Loucy (cell line): ENCODE data around the gene WHAMM.

Experiments
- H2AFZ ChIP-seq: fragments of 200-600 bp; sonication (generic); 2 replicates; pipeline ENCODE4 v1.6.0; 2016; ENCODE audit warnings: antibody characterized with exemption, mild to moderate bottlenecking, low read length, moderate library complexity
- H3F3A ChIP-seq: fragments of 200-600 bp; 2 replicates; pipeline ENCODE4 v1.6.0; 2016; ENCODE audit warnings: antibody characterized with exemption, low read depth, mild to moderate bottlenecking
- H3K27me3 ChIP-seq: fragments of 200-600 bp; sonication (generic); 2 replicates; pipeline ENCODE4 v1.6.1; 2014; ENCODE audit warnings: low read length, mild to moderate bottlenecking; ENCODE audit not compliant: insufficient read depth, poor library complexity, severe bottlenecking
- H3K36me3 ChIP-seq: fragments of 200-600 bp; sonication (generic); 2 replicates; pipeline ENCODE4 v1.6.1; 2016; ENCODE audit warnings: low read length; ENCODE audit not compliant: insufficient read depth
- H3K4me1 ChIP-seq: fragments of 200-600 bp; sonication (generic); 2 replicates; pipeline ENCODE4 v1.5.1; 2014; ENCODE audit warnings: low read length, mild to moderate bottlenecking; ENCODE audit not compliant: insufficient read depth, poor library complexity, severe bottlenecking
- H3K4me2 ChIP-seq: fragments of 200-600 bp; sonication (generic); 2 replicates; pipeline ENCODE4 v1.6.0; 2014; ENCODE audit warnings: antibody characterized with exemption, low read length, low read depth, mild to moderate bottlenecking; ENCODE audit not compliant: poor library complexity, severe bottlenecking
- H3K4me3 ChIP-seq: fragments of 200-600 bp; sonication (generic); 2 replicates; pipeline ENCODE4 v1.5.1; 2014; ENCODE audit warnings: low read length, mild to moderate bottlenecking, mixed read lengths; ENCODE audit not compliant: poor library complexity, severe bottlenecking
- H3K79me2 ChIP-seq: fragments of 200-600 bp; sonication (generic); 2 replicates; pipeline ENCODE4 v1.6.1; 2014; ENCODE audit warnings: low read length; ENCODE audit not compliant: insufficient read depth
- H3K9ac ChIP-seq: fragments of 200-600 bp; sonication (generic); 2 replicates; pipeline ENCODE4 v1.6.0; 2014; ENCODE audit warnings: mild to moderate bottlenecking, low read depth, low read length, moderate library complexity; ENCODE audit not compliant: poor library complexity, severe bottlenecking
- H3K9me2 ChIP-seq: fragments of 200-600 bp; sonication (generic); replicated peaks from 2 replicates; pipeline ENCODE4 v1.6.1; 2016; ENCODE audit warnings: low read depth, low read length, mixed read lengths
- H3K9me3 ChIP-seq: fragments of 200-600 bp; sonication (generic); 2 replicates; pipeline ENCODE4 v1.6.1; 2014; ENCODE audit warnings: mild to moderate bottlenecking, antibody characterized with exemption, low read length, low read depth; ENCODE audit not compliant: insufficient read depth
- H4K20me1 ChIP-seq: fragments of 200-600 bp; sonication (generic); 2 replicates; pipeline ENCODE4 v1.6.0; 2014; ENCODE audit warnings: antibody characterized with exemption, low read length, mild to moderate bottlenecking; ENCODE audit not compliant: insufficient read depth, poor library complexity, severe bottlenecking
- CTCF ChIP-seq: fragments of 200-600 bp; sonication (generic); conservative IDR thresholded peaks from 2 replicates; pipeline ENCODE4 v1.5.1; 2014; ENCODE audit warnings: mild to moderate bottlenecking, antibody characterized with exemption, low read length
- EZH2phosphoT487 ChIP-seq: fragments of 200-600 bp; IDR thresholded peaks from 2 replicates; pipeline ENCODE4 v1.6.1; 2018; ENCODE audit warnings: antibody characterized with exemption, mild to moderate bottlenecking, moderate library complexity, borderline replicate concordance

WHAMM gene

DNA sequence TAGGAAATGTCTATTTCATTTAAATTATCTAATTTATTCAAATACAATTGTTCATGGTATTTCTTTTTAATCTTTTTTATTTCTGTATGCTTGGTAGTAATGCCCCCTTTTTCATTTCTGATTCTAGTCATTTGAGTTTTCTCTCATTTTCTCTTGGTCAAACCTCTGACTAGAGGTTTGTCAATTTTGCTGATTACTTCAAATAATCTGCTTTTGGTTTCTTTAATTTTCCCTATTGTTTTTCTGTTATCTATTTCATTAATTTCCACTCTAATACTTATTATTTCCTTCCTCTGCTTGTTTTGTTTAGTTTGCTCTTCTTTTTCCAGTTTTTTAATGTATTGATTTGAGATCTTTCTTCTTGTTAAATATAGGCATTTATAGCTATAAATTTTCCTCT lies 15.7 kb upstream of the WHAMM start:
- Histone ChIP-seq H3K4me3 (no peak overlapping the region), H3K9ac (no peak overlapping the region), H3F3A (no peaks in the 10 kb centered on the region), H3K9me3 (no peaks in the 10 kb centered on the region), H2AFZ (no peak overlapping the region), H4K20me1 (no peaks in the 10 kb centered on the region), H3K9me2 (no peaks in the 10 kb centered on the region), H3K4me1 (no peaks in the 10 kb centered on the region), H3K36me3 (no peaks in the 10 kb centered on the region), H3K4me2 (no peak overlapping the region), H3K79me2 (no peaks in the 10 kb centered on the region), H3K27me3 (no peaks in the 10 kb centered on the region)
- no peak for TF ChIP-seq EZH2phosphoT487
- TF ChIP-seq CTCF = no peak

DNA sequence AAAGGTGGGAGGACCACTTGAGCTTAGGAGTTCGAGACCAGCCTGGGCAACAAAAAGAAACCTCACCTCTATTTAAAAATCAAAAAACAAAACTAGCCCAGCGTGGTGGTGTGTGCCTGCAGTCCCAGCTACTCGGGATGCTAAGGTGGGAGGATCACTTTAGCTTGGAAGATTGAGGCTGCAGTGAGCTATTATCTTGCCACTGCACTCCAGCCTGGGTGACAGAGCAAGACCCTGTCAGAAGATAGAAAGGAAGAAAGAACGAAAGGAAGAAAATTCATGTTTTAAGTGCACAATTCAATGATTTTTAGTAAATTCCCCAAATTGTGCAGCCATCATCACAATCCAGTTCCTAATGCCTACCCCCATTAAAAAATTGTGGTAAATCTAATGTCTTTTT lies 11.3 kb upstream of the WHAMM start:
- no peaks in the 10 kb centered on the region for H3K79me2 ChIP-seq
- TF ChIP-seq EZH2phosphoT487 = no peak
- TF ChIP-seq CTCF = no peak

GRCh38 chr15:82798531-82799166 lies 10.8 kb upstream of the WHAMM start:
- no peaks in the 10 kb centered on the region for H3K27me3 ChIP-seq
- H3F3A ChIP-seq = no peaks in the 10 kb centered on the region
- H3K4me2 ChIP-seq = no peak overlapping the region
- TF ChIP-seq EZH2phosphoT487 = no peak
- TF ChIP-seq CTCF = no peak
- H3K79me2 ChIP-seq = no peaks in the 10 kb centered on the region
- no peak overlapping the region for H3K9ac ChIP-seq
- no peaks in the 10 kb centered on the region for H3K9me3 ChIP-seq
- H2AFZ ChIP-seq = no peak overlapping the region
- no peak overlapping the region for H3K4me3 ChIP-seq
- H4K20me1 ChIP-seq = no peaks in the 10 kb centered on the region
- H3K4me1 ChIP-seq = no peaks in the 10 kb centered on the region
- no peaks in the 10 kb centered on the region for H3K36me3 ChIP-seq
- H3K9me2 ChIP-seq = no peaks in the 10 kb centered on the region

More for the DNA sequence above, 11.3 kb upstream of the WHAMM start:
- Histone ChIP-seq H3K4me2 (no peak overlapping the region), H3K4me3 (no peak overlapping the region), H3K9ac (no peak overlapping the region), H3K9me3 (no peaks in the 10 kb centered on the region), H2AFZ (no peak overlapping the region), H4K20me1 (no peaks in the 10 kb centered on the region), H3K4me1 (no peaks in the 10 kb centered on the region), H3K27me3 (no peaks in the 10 kb centered on the region), H3K9me2 (no peaks in the 10 kb centered on the region), H3K36me3 (no peaks in the 10 kb centered on the region), H3F3A (no peaks in the 10 kb centered on the region)
